ENCODE measurements around the gene DDI1. TPM values are rescaled to one million over a fixed set of nuclear protein-coding genes. Genes with fewer than 3 reads are reported as not detected.

Gene DDI1
- total and polyA plus RNA-seq, 2 donors (not counting 1 experiment from before 2014, with no cell fraction given) = not detected

DNA sequence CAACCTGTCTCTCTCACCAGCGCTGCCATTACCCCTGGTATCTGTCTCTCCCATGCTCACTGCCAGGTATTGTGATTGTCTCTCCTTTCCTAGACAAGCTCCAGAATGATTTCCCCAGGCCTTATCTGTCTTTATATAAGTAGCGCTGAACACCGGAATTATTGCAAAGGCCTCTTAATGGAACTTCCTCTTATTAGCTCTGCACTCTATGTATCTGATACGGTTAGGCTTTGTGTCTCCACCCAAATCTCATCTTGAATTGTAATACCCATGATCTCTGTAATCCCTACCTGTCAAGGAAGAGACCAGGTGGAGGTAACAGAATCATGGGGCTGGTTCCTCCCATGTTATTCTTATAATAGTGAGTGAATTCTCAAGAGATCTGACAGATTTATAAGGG lies 39.3 kb downstream of the DDI1 start:
- no peaks in the 10 kb centered on the region for H3K27me3 ChIP-seq (replicated peaks in 1 of 4; ENCODE audit: control extremely low read depth in 1 of 4, control insufficient read depth in 3 of 4, insufficient read depth in 4 of 4, low read length in 3 of 4)
- H4K20me1 ChIP-seq (ENCODE audit: control insufficient read depth, insufficient read depth, low read length, poor library complexity, severe bottlenecking) = no peaks in the 10 kb centered on the region
- H3K79me2 ChIP-seq (ENCODE audit: control insufficient read depth, insufficient read depth, low read length) = no peaks in the 10 kb centered on the region
- no peak overlapping the region for H3K4me3 ChIP-seq (ENCODE audit: control extremely low read depth in 1 of 5, extremely low read depth in 1 of 5, insufficient read depth in 1 of 5, low read depth in 2 of 5, low read length in 4 of 5)
- H3K36me3 ChIP-seq (replicated peaks in 1 of 2; ENCODE audit: control extremely low read depth in 1 of 2, control insufficient read depth in 1 of 2, extremely low read depth in 1 of 2, insufficient read depth in 2 of 2, low read length in 1 of 2) = no peaks in the 10 kb centered on the region
- H2AFZ ChIP-seq (ENCODE audit: insufficient read depth, low read depth, low read length, poor library complexity, severe bottlenecking) = no peak overlapping the region
- no peak overlapping the region for H3K9ac ChIP-seq (ENCODE audit: low read length)
- POLR2A ChIA-PET = no interaction called here
- H3K9me3 ChIP-seq (ENCODE audit: control extremely low read depth in 1 of 3, control insufficient read depth in 2 of 3, insufficient read depth in 1 of 3, low read length in 2 of 3) = no peaks in the 10 kb centered on the region
- H3K27ac Mint-ChIP-seq = no peak overlapping the region
- DNase-seq = no peak
- TF ChIP-seq EZH2 (IDR thresholded peaks at IDR 0.05; ENCODE audit: borderline replicate concordance, insufficient read depth, low read depth, low read length, poor library complexity, severe bottlenecking) (no peak), CTCF (IDR thresholded peaks at IDR 0.05) (no peak)
- no peaks in the 10 kb centered on the region for H3K27me3 Mint-ChIP-seq
- no peak overlapping the region for H3K4me2 ChIP-seq (replicated peaks; ENCODE audit: low read depth, low read length, poor library complexity, severe bottlenecking)
- no peaks in the 10 kb centered on the region for H3K9me3 Mint-ChIP-seq (ENCODE audit: insufficient read depth)
- H3K4me1 Mint-ChIP-seq = peaks cover 21% of the 10 kb centered on the region
- CTCF ChIA-PET = no interaction called here
- no peak for ATAC-seq (ENCODE audit: low read depth)
- intact Hi-C loops (cut with micrococcal nuclease) = no loop called here
- H3K4me1 ChIP-seq (ENCODE audit: control insufficient read depth in 2 of 2, insufficient read depth in 2 of 2, low read length in 2 of 2) = peaks cover 4 to 8% of the 10 kb centered on the region in 2 donors
- peak overlapping the region; percentile 30 for H3K4me3 Mint-ChIP-seq
- 100% methylated on average over 1 of the region's 4 CpGs for WGBS (ENCODE audit: insufficient coverage)
- H3K27ac ChIP-seq (ENCODE audit: low read length in 2 of 2) = no peak overlapping the region

DNA sequence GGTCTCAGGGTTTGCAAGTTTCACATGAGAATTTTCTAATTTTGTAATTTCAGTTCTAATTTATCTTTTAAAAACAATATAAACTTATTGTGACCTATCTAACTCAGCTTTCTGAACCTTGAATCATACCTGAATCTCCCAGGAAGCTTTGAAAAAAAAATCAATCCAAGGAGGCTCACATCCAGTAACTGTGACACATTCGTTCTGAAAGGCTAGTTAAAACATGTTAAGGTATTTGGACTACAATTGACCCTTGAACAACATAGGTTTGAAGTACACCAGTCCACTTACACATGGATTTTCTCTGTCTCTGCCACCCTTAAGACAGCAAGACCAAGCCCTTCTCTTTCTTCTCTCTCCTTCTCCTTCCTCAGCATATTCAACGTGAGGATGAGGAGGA lies 40.0 kb downstream of the DDI1 start:
- no peaks in the 10 kb centered on the region for H3K79me2 ChIP-seq (ENCODE audit: control insufficient read depth, insufficient read depth, low read length)
- H3K4me1 ChIP-seq (ENCODE audit: control insufficient read depth in 2 of 2, insufficient read depth in 2 of 2, low read length in 2 of 2) = peaks cover 4 to 8% of the 10 kb centered on the region in 2 donors
- ChIA-PET POLR2A (no interaction called here), CTCF (no interaction called here)
- no peak for TF ChIP-seq CTCF (IDR thresholded peaks at IDR 0.05)
- no peak for TF ChIP-seq EZH2 (IDR thresholded peaks at IDR 0.05; ENCODE audit: borderline replicate concordance, insufficient read depth, low read depth, low read length, poor library complexity, severe bottlenecking)
- WGBS (ENCODE audit: insufficient coverage) = no CpG with 5 or more reads among the region's 2 CpGs
- no peak for ATAC-seq (ENCODE audit: low read depth)
- DNase-seq = no peak
- Mint-ChIP-seq H3K27ac (no peak overlapping the region), H3K4me1 (peaks cover 21% of the 10 kb centered on the region), H3K4me3 (no peak overlapping the region), H3K27me3 (no peaks in the 10 kb centered on the region), H3K9me3 (ENCODE audit: insufficient read depth) (no peaks in the 10 kb centered on the region)
- no peak overlapping the region for H3K4me2 ChIP-seq (replicated peaks; ENCODE audit: low read depth, low read length, poor library complexity, severe bottlenecking)
- no peaks in the 10 kb centered on the region for H3K27me3 ChIP-seq (replicated peaks in 1 of 4; ENCODE audit: control extremely low read depth in 1 of 4, control insufficient read depth in 3 of 4, insufficient read depth in 4 of 4, low read length in 3 of 4)
- no peaks in the 10 kb centered on the region for H3K9me3 ChIP-seq (ENCODE audit: control extremely low read depth in 1 of 3, control insufficient read depth in 2 of 3, insufficient read depth in 1 of 3, low read length in 2 of 3)
- H3K9ac ChIP-seq (ENCODE audit: low read length) = no peak overlapping the region
- H4K20me1 ChIP-seq (ENCODE audit: control insufficient read depth, insufficient read depth, low read length, poor library complexity, severe bottlenecking) = no peaks in the 10 kb centered on the region
- H3K27ac ChIP-seq (ENCODE audit: low read length in 2 of 2) = no peak overlapping the region
- H2AFZ ChIP-seq (ENCODE audit: insufficient read depth, low read depth, low read length, poor library complexity, severe bottlenecking) = no peak overlapping the region
- no peaks in the 10 kb centered on the region for H3K36me3 ChIP-seq (replicated peaks in 1 of 2; ENCODE audit: control extremely low read depth in 1 of 2, control insufficient read depth in 1 of 2, extremely low read depth in 1 of 2, insufficient read depth in 2 of 2, low read length in 1 of 2)
- no peak overlapping the region for H3K4me3 ChIP-seq (ENCODE audit: control extremely low read depth in 1 of 5, extremely low read depth in 1 of 5, insufficient read depth in 1 of 5, low read depth in 2 of 5, low read length in 4 of 5)
- intact Hi-C loops (cut with micrococcal nuclease) = no loop called here
